HepG2 (cell line): ENCODE results near the gene OASL. TPM values are rescaled to one million over a fixed set of nuclear protein-coding genes. Genes with fewer than 3 reads are reported as not detected.

Experiments
- ESRRA ChIP-seq: sonication (generic); formaldehyde crosslinking; IDR thresholded peaks from 2 replicates; pipeline ENCODE4 v1.5.1; 2020; ENCODE audit warnings: mild to moderate bottlenecking, low read depth, missing genetic modification reagents
- NFE2L2 ChIP-seq: fragments of 150-350 bp; IDR thresholded peaks from 2 replicates; pipeline ENCODE4 v1.6.1; 2014; ENCODE audit warnings: low read length
- NR2F6 ChIP-seq, 2 experiments: IDR thresholded peaks; 2 replicates each; pipeline ENCODE4 v1.6.1; 2016; ENCODE audit warnings: antibody characterized with exemption in 1 of 2, mild to moderate bottlenecking in 1 of 2
- PITX1 ChIP-seq: sonication (generic); formaldehyde crosslinking; IDR thresholded peaks from 2 replicates; pipeline ENCODE4 v1.5.1; 2020; ENCODE audit warnings: mild to moderate bottlenecking, missing genetic modification reagents
- RFX1 ChIP-seq: fragments of 450-650 bp; IDR thresholded peaks from 2 replicates; pipeline ENCODE4 v1.6.1; 2017
- SAP130 ChIP-seq: IDR thresholded peaks from 2 replicates; pipeline ENCODE4 v1.6.1; 2016; ENCODE audit warnings: low read depth
- ZNF10 ChIP-seq: sonication (generic); formaldehyde crosslinking; IDR thresholded peaks from 2 replicates; pipeline ENCODE4 v1.4.0; 2020; ENCODE audit warnings: mild to moderate bottlenecking, low read depth, missing genetic modification reagents, borderline replicate concordance
- ZNF232 ChIP-seq: sonication (generic); formaldehyde crosslinking; IDR thresholded peaks from 2 replicates; pipeline ENCODE4 v1.4.0; 2020; ENCODE audit warnings: missing genetic modification reagents, borderline replicate concordance
- ZSCAN9 ChIP-seq: IDR thresholded peaks from 2 replicates; pipeline ENCODE4 v1.6.1; 2016; ENCODE audit warnings: borderline replicate concordance
- polyA plus RNA-seq, 8 experiments: library from polyadenylated mRNA; depleted of rRNA in 3 of 8; stranded (reverse) in 7 of 8; unstranded in 1 of 8; fragments of >200 nt; fragmentation: Illumina TruSeq in 4 of 8; extraction: Trizol in 4 of 8; gene quantifications; 2 replicates each; pipeline versions ENCODE4 v1.2.1 to v1.2.3, GENCODE V29; 2011 to 2016; ENCODE audit warnings: low read depth in 4 of 8, missing spikeins in 1 of 8, mixed read lengths in 1 of 8; ENCODE audit not compliant: insufficient read depth in 1 of 8
- total RNA-seq, 5 experiments: library from RNA; depleted of rRNA; stranded (reverse); fragments of >200 nt; fragmentation: Illumina TruSeq; extraction: Trizol; gene quantifications; 2 replicates each; pipeline ENCODE4 v1.2.3, GENCODE V29; 2016; ENCODE audit warnings: low read depth in 1 of 5
- TF ChIP-seq, protein P1 (sequence below): sonication (generic); formaldehyde crosslinking; IDR thresholded peaks from 2 replicates; pipeline ENCODE4 v1.9.0; 2021; ENCODE audit warnings: missing genetic modification reagents, borderline replicate concordance
- TF ChIP-seq, protein P2 (sequence below): sonication (generic); formaldehyde crosslinking; IDR thresholded peaks from 2 replicates; pipeline ENCODE4 v1.5.0; 2020; ENCODE audit warnings: mild to moderate bottlenecking, missing genetic modification reagents, borderline replicate concordance
- TF ChIP-seq, protein P3 (sequence below): sonication (generic); formaldehyde crosslinking; IDR thresholded peaks from 2 replicates; pipeline ENCODE4 v1.4.0; 2020; ENCODE audit warnings: mild to moderate bottlenecking, missing genetic modification reagents
- TF ChIP-seq, protein P4 (sequence below): sonication (generic); formaldehyde crosslinking; IDR thresholded peaks from 2 replicates; pipeline ENCODE4 v1.5.0; 2020; ENCODE audit warnings: mild to moderate bottlenecking, missing genetic modification reagents
- TF ChIP-seq, protein P5 (sequence below): sonication (generic); formaldehyde crosslinking; IDR thresholded peaks from 2 replicates; pipeline ENCODE4 v1.9.0; 2021; ENCODE audit warnings: mild to moderate bottlenecking, missing genetic modification reagents
- TF ChIP-seq, protein P6 (sequence below): sonication (generic); formaldehyde crosslinking; conservative IDR thresholded peaks from 2 replicates; pipeline ENCODE4 v1.4.0; 2020; ENCODE audit warnings: missing genetic modification reagents

The OASL gene
- total and polyA plus RNA-seq, 2 of the 13 experiments (the other 11 are each of a cell fraction or from before 2014, with no cell fraction given), result 0.11 to 0.22 TPM

DNA sequence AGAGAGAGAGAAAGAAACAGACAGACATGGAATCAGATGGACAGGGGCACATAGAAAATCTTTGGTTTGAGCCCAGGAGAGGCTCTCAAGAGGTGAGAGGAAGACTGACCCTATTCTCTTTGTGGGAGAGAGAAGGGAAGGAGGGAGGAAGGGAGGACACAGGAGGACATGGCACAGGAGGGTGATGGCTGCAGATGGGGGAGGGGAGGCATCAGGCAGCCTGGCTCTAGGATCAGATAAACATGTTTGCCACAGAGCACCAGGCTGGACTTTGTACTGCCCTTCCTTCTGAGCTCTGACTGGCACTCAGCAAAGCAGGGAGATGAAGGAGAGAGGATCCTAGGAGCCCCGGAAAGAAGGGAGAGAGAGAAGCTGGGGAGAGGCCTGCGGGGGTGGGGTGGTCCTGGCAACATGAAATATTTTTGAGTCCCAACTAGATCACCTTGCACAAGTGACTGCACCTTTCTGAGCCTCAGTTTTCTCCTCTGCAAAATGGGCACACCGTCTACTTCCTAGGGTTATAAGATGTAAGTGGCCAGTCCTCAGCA is 54.6 kb downstream of the OASL start (continued):
- TF ChIP-seq ESRRA (CRISPR knock-in tag), result no peak
- no peak for TF ChIP-seq NFE2L2
- TF ChIP-seq RFX1, result no peak
- no peak for TF ChIP-seq ZSCAN9
- TF ChIP-seq, protein P1, sequence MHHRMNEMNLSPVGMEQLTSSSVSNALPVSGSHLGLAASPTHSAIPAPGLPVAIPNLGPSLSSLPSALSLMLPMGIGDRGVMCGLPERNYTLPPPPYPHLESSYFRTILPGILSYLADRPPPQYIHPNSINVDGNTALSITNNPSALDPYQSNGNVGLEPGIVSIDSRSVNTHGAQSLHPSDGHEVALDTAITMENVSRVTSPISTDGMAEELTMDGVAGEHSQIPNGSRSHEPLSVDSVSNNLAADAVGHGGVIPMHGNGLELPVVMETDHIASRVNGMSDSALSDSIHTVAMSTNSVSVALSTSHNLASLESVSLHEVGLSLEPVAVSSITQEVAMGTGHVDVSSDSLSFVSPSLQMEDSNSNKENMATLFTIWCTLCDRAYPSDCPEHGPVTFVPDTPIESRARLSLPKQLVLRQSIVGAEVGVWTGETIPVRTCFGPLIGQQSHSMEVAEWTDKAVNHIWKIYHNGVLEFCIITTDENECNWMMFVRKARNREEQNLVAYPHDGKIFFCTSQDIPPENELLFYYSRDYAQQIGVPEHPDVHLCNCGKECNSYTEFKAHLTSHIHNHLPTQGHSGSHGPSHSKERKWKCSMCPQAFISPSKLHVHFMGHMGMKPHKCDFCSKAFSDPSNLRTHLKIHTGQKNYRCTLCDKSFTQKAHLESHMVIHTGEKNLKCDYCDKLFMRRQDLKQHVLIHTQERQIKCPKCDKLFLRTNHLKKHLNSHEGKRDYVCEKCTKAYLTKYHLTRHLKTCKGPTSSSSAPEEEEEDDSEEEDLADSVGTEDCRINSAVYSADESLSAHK (CRISPR knock-in tag), result no peak
- TF ChIP-seq SAP130 (CRISPR knock-in tag), result peak; percentile 58
- TF ChIP-seq NR2F6 (IDR thresholded peaks at IDR 0.05), result peak; percentile 16
- peak; percentile 24; the same call in 1 of the 2 replicates for TF ChIP-seq NR2F6 (CRISPR knock-in tag; IDR thresholded peaks at IDR 0.05)
- TF ChIP-seq, protein P2, sequence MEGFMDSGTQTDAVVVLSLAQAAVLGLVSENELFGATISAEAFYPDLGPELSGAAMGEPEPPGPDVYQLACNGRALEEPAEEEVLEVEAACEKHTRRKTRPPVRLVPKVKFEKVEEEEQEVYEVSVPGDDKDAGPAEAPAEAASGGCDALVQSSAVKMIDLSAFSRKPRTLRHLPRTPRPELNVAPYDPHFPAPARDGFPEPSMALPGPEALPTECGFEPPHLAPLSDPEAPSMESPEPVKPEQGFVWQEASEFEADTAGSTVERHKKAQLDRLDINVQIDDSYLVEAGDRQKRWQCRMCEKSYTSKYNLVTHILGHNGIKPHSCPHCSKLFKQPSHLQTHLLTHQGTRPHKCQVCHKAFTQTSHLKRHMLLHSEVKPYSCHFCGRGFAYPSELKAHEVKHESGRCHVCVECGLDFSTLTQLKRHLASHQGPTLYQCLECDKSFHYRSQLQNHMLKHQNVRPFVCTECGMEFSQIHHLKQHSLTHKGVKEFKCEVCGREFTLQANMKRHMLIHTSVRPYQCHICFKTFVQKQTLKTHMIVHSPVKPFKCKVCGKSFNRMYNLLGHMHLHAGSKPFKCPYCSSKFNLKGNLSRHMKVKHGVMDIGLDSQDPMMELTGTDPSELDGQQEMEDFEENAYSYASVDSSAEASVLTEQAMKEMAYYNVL, result peak; percentile 96
- TF ChIP-seq ZNF232 (CRISPR knock-in tag), result no peak
- no peak for TF ChIP-seq ZNF10 (CRISPR knock-in tag)
- TF ChIP-seq, protein P3, sequence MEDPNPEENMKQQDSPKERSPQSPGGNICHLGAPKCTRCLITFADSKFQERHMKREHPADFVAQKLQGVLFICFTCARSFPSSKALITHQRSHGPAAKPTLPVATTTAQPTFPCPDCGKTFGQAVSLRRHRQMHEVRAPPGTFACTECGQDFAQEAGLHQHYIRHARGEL, result no peak
- TF ChIP-seq, protein P4, sequence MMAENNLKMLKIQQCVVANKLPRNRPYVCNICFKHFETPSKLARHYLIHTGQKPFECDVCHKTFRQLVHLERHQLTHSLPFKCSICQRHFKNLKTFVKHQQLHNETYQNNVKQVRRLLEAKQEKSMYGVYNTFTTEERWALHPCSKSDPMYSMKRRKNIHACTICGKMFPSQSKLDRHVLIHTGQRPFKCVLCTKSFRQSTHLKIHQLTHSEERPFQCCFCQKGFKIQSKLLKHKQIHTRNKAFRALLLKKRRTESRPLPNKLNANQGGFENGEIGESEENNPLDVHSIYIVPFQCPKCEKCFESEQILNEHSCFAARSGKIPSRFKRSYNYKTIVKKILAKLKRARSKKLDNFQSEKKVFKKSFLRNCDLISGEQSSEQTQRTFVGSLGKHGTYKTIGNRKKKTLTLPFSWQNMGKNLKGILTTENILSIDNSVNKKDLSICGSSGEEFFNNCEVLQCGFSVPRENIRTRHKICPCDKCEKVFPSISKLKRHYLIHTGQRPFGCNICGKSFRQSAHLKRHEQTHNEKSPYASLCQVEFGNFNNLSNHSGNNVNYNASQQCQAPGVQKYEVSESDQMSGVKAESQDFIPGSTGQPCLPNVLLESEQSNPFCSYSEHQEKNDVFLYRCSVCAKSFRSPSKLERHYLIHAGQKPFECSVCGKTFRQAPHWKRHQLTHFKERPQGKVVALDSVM (CRISPR knock-in tag), result peak; percentile 49; the same call in 1 of the 2 replicates
- TF ChIP-seq, protein P5, sequence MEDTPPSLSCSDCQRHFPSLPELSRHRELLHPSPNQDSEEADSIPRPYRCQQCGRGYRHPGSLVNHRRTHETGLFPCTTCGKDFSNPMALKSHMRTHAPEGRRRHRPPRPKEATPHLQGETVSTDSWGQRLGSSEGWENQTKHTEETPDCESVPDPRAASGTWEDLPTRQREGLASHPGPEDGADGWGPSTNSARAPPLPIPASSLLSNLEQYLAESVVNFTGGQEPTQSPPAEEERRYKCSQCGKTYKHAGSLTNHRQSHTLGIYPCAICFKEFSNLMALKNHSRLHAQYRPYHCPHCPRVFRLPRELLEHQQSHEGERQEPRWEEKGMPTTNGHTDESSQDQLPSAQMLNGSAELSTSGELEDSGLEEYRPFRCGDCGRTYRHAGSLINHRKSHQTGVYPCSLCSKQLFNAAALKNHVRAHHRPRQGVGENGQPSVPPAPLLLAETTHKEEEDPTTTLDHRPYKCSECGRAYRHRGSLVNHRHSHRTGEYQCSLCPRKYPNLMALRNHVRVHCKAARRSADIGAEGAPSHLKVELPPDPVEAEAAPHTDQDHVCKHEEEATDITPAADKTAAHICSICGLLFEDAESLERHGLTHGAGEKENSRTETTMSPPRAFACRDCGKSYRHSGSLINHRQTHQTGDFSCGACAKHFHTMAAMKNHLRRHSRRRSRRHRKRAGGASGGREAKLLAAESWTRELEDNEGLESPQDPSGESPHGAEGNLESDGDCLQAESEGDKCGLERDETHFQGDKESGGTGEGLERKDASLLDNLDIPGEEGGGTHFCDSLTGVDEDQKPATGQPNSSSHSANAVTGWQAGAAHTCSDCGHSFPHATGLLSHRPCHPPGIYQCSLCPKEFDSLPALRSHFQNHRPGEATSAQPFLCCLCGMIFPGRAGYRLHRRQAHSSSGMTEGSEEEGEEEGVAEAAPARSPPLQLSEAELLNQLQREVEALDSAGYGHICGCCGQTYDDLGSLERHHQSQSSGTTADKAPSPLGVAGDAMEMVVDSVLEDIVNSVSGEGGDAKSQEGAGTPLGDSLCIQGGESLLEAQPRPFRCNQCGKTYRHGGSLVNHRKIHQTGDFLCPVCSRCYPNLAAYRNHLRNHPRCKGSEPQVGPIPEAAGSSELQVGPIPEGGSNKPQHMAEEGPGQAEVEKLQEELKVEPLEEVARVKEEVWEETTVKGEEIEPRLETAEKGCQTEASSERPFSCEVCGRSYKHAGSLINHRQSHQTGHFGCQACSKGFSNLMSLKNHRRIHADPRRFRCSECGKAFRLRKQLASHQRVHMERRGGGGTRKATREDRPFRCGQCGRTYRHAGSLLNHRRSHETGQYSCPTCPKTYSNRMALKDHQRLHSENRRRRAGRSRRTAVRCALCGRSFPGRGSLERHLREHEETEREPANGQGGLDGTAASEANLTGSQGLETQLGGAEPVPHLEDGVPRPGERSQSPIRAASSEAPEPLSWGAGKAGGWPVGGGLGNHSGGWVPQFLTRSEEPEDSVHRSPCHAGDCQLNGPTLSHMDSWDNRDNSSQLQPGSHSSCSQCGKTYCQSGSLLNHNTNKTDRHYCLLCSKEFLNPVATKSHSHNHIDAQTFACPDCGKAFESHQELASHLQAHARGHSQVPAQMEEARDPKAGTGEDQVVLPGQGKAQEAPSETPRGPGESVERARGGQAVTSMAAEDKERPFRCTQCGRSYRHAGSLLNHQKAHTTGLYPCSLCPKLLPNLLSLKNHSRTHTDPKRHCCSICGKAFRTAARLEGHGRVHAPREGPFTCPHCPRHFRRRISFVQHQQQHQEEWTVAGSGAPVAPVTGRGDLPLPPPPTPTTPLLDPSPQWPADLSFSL (CRISPR knock-in tag), result no peak
- TF ChIP-seq, protein P6, sequence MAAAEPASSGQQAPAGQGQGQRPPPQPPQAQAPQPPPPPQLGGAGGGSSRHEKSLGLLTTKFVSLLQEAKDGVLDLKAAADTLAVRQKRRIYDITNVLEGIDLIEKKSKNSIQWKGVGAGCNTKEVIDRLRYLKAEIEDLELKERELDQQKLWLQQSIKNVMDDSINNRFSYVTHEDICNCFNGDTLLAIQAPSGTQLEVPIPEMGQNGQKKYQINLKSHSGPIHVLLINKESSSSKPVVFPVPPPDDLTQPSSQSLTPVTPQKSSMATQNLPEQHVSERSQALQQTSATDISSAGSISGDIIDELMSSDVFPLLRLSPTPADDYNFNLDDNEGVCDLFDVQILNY (CRISPR knock-in tag), result no peak
- peak; percentile 35; the same call in 1 of the 2 replicates for TF ChIP-seq PITX1 (CRISPR knock-in tag)
